Measurements from ENCODE around the gene TAF3.

DNA sequence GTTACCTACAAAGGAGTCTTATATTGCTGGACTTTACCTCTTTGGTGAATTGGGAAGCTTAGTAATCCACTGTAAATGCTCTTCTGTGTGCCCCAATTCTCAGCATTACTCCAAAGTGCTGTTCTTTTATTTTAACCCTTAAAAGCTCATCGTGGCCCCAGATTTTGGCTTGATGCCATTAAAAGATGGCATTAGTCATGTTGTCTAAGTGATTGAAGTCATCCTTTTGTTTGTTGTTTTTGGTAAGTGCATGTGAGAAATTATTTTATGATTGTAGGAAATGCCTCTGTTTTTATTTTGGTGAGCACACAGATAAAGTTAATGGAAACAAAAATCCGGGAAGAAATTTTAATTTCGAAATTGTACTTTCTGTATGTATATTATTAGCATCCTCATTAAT lies 153.6 kb downstream of the TAF3 start:
- TF ChIP-seq, protein P1, sequence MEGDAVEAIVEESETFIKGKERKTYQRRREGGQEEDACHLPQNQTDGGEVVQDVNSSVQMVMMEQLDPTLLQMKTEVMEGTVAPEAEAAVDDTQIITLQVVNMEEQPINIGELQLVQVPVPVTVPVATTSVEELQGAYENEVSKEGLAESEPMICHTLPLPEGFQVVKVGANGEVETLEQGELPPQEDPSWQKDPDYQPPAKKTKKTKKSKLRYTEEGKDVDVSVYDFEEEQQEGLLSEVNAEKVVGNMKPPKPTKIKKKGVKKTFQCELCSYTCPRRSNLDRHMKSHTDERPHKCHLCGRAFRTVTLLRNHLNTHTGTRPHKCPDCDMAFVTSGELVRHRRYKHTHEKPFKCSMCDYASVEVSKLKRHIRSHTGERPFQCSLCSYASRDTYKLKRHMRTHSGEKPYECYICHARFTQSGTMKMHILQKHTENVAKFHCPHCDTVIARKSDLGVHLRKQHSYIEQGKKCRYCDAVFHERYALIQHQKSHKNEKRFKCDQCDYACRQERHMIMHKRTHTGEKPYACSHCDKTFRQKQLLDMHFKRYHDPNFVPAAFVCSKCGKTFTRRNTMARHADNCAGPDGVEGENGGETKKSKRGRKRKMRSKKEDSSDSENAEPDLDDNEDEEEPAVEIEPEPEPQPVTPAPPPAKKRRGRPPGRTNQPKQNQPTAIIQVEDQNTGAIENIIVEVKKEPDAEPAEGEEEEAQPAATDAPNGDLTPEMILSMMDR (IDR thresholded peaks at IDR 0.05), result no peak
- TF ChIP-seq POLR2A (IDR thresholded peaks at IDR 0.05), result no peak
